ENCODE measurements around the gene SQSTM1. TPM values are rescaled to one million over a fixed set of nuclear protein-coding genes. Genes with fewer than 3 reads are reported as not detected.

The SQSTM1 gene
- total RNA-seq, 1 experiment from 2014 or later = 985 TPM

DNA sequence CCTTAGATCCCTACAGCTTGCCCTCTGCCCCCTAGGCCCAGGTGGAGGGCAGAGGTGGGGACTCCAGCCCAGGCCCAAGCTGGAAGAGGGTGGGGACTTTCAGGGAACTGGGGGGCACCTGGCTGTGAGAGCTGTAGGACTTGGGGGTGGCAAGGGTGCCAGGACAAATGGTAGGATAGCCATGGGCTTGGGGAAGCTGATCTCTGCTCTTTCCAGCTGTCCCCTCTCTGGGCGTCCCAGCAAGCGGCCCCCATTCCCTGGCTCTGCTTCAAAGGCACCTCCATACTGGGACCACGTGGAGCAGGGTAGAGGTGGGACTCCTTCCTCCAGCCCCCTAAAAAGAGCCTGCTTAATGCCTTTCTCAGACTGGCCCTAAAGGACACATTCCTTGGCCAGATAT is 26.5 kb upstream of the SQSTM1 start:
- ChIA-PET CTCF (no interaction called here), POLR2A (interaction anchor here (1.1 kb wide), 1 partner anchor 14 kb away, joined by 3 read pairs; no protein-coding TSS in a partner anchor)
- BruUV-seq (replicated peaks) = no TSS peak
- Histone ChIP-seq H3K4me1 (ENCODE audit: control insufficient read depth, insufficient read depth, low read length) (peaks cover 9% of the 10 kb centered on the region), H3K36me3 (ENCODE audit: control insufficient read depth, insufficient read depth, low read length) (no peaks in the 10 kb centered on the region; the same call in 1 of the 2 replicates), H3K4me3 (ENCODE audit: low read depth in 2 of 2, low read length in 2 of 2) (no peak overlapping the region), H3K27me3 (ENCODE audit: control insufficient read depth, insufficient read depth, low read length) (no peaks in the 10 kb centered on the region), H3K9me3 (ENCODE audit: control insufficient read depth, insufficient read depth, low read depth, low read length) (no peaks in the 10 kb centered on the region), H3K27ac (ENCODE audit: low read length) (no peak overlapping the region)
- DNase-seq (ENCODE audit: low read depth, low spot score) (no peak), ATAC-seq (no peak)
- in situ Hi-C loops (cut with HindIII; ENCODE audit: low pct_unique_long_range_greater_than_20kb, low sequenced_read_pairs) (no loop called here), intact Hi-C loops (cut with micrococcal nuclease; ENCODE audit: unreplicated experiment) (no loop called here)
- TF ChIP-seq SIN3A (IDR thresholded peaks at IDR 0.05; ENCODE audit: borderline replicate concordance, insufficient read depth, low read depth, low read length) (no peak), TCF7L2 (IDR thresholded peaks at IDR 0.05; ENCODE audit: low read depth, low read length) (no peak), POLR2AphosphoS5 (IDR thresholded peaks at IDR 0.05; ENCODE audit: low read depth, low read length) (no peak), CTCF (IDR thresholded peaks at IDR 0.05) (no peak)

GRCh38 chr5:179794575-179794974 is 26.1 kb upstream of the SQSTM1 start:
- POLR2A ChIA-PET = interaction anchor here (0.6 to 1.1 kb wide), 2 partner anchors 15 to 35 kb away, joined by 3 read pairs; no protein-coding TSS in a partner anchor
- no TSS peak for BruUV-seq (replicated peaks)
- in situ Hi-C loops (cut with HindIII; ENCODE audit: low pct_unique_long_range_greater_than_20kb, low sequenced_read_pairs) = no loop called here
- no peak for ATAC-seq
- Histone ChIP-seq H3K27me3 (ENCODE audit: control insufficient read depth, insufficient read depth, low read length) (no peaks in the 10 kb centered on the region), H3K4me1 (ENCODE audit: control insufficient read depth, insufficient read depth, low read length) (peaks cover 9% of the 10 kb centered on the region), H3K27ac (ENCODE audit: low read length) (no peak overlapping the region), H3K9me3 (ENCODE audit: control insufficient read depth, insufficient read depth, low read depth, low read length) (no peaks in the 10 kb centered on the region), H3K4me3 (ENCODE audit: low read depth in 2 of 2, low read length in 2 of 2) (no peak overlapping the region; a peak in 1 of 4 replicates), H3K36me3 (ENCODE audit: control insufficient read depth, insufficient read depth, low read length) (peaks cover 4% of the 10 kb centered on the region)
- CTCF ChIA-PET = no interaction called here
- no peak for TF ChIP-seq CTCF (IDR thresholded peaks at IDR 0.05)
- intact Hi-C loops (cut with micrococcal nuclease; ENCODE audit: unreplicated experiment) = no loop called here
- no peak for DNase-seq (ENCODE audit: low read depth, low spot score)

- DNase-seq (ENCODE audit: low read depth, low spot score) (no peak), ATAC-seq (peak; percentile 11)
- Histone ChIP-seq H3K27ac (ENCODE audit: low read length) (peak overlapping the region; percentile 65), H3K9me3 (ENCODE audit: control insufficient read depth, insufficient read depth, low read depth, low read length) (no peaks in the 10 kb centered on the region), H3K4me3 (ENCODE audit: low read depth in 2 of 2, low read length in 2 of 2) (peak overlapping the region; percentile 55 to 65), H3K36me3 (ENCODE audit: control insufficient read depth, insufficient read depth, low read length) (peaks cover 4% of the 10 kb centered on the region), H3K4me1 (ENCODE audit: control insufficient read depth, insufficient read depth, low read length) (peaks cover 9% of the 10 kb centered on the region), H3K27me3 (ENCODE audit: control insufficient read depth, insufficient read depth, low read length) (no peaks in the 10 kb centered on the region)
- ChIA-PET POLR2A (interaction anchor here (0.6 kb wide), 2 partner anchors 24 to 35 kb away, joined by 3 to 15 read pairs; no protein-coding TSS in a partner anchor), CTCF (interaction anchor here (0.6 to 0.7 kb wide), 3 partner anchors 10 to 64 kb away, joined by 4 to 10 read pairs (median 4); no protein-coding TSS in a partner anchor)
- no TSS peak for BruUV-seq (replicated peaks)
- TF ChIP-seq CTCF (IDR thresholded peaks at IDR 0.05) (no peak), SIN3A (IDR thresholded peaks at IDR 0.05; ENCODE audit: borderline replicate concordance, insufficient read depth, low read depth, low read length) (0 out of 2 replicates have a peak, but pooled peaks have one; percentile 31)
- intact Hi-C loops (cut with micrococcal nuclease; ENCODE audit: unreplicated experiment) = no loop called here
- in situ Hi-C loops (cut with HindIII; ENCODE audit: low pct_unique_long_range_greater_than_20kb, low sequenced_read_pairs) = no loop called here
Observed at GRCh38 chr5:179795049-179795862, 25.4 kb upstream of the SQSTM1 start.

Data from Panc1 (cell line).